ENCODE data around the gene ZNF609.
A peak's percentile ranks its signal among the peaks of the same experiment; 100 is the strongest.

The ZNF609 gene

DNA sequence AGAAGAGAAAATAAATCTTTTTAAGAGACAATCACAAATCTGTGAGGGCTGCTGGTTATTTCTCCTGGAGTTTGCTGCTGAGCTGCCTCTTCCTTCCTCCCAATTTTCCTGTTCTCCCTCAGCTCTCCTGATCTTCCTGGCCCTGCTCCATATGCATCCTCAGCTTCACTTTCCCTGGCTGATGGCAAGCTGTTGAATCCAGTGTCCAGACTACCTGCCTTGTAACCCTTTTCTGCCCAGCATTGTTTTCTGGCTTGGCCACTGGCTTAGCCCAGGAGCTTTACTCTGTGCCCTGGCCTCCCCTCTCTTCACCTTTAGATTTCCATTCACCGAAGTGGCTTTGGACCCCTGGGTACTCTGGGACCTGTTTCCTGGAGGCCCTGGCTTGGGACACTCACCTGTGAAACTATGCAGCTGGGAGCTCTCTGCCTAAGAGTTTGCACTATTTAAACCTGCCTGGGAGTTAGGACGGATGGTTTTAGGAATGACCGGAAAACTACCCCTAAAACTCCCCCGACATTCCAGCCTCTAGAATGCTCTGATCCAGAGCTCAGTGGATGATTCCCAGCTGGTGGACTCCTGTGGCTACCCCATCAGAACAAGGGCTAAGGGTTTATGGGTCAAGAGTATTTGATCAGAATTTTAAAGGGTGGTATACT is 225.0 kb downstream of the ZNF609 start:
- Histone ChIP-seq H3K4me1 (ENCODE audit: insufficient read depth, low read length) (peaks cover 5% of the 10 kb centered on the region; the same call in 1 of the 2 replicates), H3K27me3 (ENCODE audit: insufficient read depth, low read length) (no peaks in the 10 kb centered on the region), H3K4me3 (ENCODE audit: low read length) (no peak overlapping the region), H3K27ac (ENCODE audit: low read length) (no peak overlapping the region), H3K36me3 (ENCODE audit: insufficient read depth, low read depth, low read length) (peaks cover 91% of the 10 kb centered on the region), H3K9me3 (ENCODE audit: insufficient read depth, low read depth, low read length) (no peaks in the 10 kb centered on the region), H3K9ac (ENCODE audit: low read depth, low read length) (peak overlapping the region; percentile 13; the same call in 1 of the 2 replicates)

DNA sequence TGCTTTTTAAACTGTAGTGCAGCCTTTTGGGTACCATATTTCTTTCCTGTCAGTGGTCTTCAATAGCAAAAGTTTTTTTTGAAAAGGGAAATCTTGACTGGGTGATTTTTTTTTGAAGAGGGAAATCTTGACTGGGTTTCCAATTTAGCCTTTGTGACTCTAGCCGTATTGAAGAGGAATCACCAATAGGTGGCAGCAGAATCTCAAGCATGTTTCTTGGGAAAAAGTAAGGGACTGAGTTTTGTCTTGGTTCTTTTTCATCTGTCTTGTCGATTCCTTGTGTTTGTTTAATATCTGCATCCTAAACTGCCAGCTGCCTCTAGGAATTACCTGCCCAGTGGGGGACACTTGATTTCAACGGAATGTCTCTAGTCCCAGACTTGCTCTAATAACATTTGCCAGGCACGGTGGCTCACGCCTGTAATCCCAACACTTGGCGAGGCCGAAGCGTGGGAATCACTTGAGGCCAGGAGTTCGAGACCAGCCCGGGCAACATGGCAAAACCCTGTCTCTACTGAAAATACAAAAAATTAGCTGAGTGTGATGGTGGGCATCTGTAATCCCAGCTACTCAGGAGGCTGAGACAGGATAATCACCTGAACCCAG is 225.9 kb downstream of the ZNF609 start:
- H3K27ac ChIP-seq (ENCODE audit: low read length) = no peak overlapping the region
- H3K4me1 ChIP-seq (ENCODE audit: insufficient read depth, low read length) = peaks cover 5% of the 10 kb centered on the region
- H3K36me3 ChIP-seq (ENCODE audit: insufficient read depth, low read depth, low read length) = peaks cover 91% of the 10 kb centered on the region
- H3K9ac ChIP-seq (ENCODE audit: low read depth, low read length) = no peak overlapping the region
- H3K4me3 ChIP-seq (ENCODE audit: low read length) = no peak overlapping the region
- no peaks in the 10 kb centered on the region for H3K9me3 ChIP-seq (ENCODE audit: insufficient read depth, low read depth, low read length)
- no peaks in the 10 kb centered on the region for H3K27me3 ChIP-seq (ENCODE audit: insufficient read depth, low read length)

DNA sequence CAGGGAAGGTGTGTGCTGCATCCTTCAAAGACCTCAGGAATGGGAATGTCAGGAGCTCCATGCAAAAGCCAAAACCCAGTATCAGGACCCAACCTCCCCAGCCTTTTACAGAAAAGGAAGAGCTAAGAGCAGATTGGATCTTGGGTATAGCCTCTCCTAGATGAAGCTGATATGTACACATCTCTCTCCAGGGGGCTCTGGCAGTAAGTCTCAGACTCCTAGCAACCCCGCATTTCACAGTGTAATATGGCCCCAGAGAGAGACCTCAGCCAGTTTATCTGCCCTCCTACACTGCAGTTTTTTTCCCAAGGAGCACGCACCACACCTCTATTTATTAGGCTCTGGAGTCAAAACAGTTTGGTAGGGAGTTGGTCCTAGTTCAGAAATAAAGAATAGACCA is 226.8 kb downstream of the ZNF609 start:
- Histone ChIP-seq H3K4me3 (ENCODE audit: low read length) (no peak overlapping the region), H3K9me3 (ENCODE audit: insufficient read depth, low read depth, low read length) (no peaks in the 10 kb centered on the region), H3K36me3 (ENCODE audit: insufficient read depth, low read depth, low read length) (peaks cover 91% of the 10 kb centered on the region), H3K9ac (ENCODE audit: low read depth, low read length) (no peak overlapping the region), H3K27ac (ENCODE audit: low read length) (no peak overlapping the region), H3K4me1 (ENCODE audit: insufficient read depth, low read length) (peaks cover 5% of the 10 kb centered on the region), H3K27me3 (ENCODE audit: insufficient read depth, low read length) (no peaks in the 10 kb centered on the region)

DNA sequence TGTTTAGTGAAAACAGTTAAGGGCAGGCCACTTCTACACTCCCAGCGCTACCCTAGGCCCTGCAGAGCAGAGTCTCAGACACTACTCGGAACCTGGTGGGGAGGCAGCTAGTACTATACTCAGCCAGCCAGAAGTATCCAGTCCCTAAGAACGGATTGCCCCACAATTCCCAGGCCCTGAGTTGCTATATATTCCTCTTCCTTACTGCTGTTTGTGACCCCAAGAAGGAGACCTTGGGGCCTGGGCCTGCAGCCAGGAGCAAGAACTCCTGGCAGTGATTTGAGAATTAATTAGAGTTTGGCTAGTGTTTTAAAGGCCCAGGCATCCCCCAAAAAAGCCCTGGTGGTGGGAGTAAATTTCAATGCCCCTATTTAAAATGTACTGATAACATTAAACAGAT is 227.3 kb downstream of the ZNF609 start:
- H3K4me3 ChIP-seq (ENCODE audit: low read length) = no peak overlapping the region
- H3K27ac ChIP-seq (ENCODE audit: low read length) = no peak overlapping the region
- H3K27me3 ChIP-seq (ENCODE audit: insufficient read depth, low read length) = no peaks in the 10 kb centered on the region
- peaks cover 5% of the 10 kb centered on the region for H3K4me1 ChIP-seq (ENCODE audit: insufficient read depth, low read length)
- H3K36me3 ChIP-seq (ENCODE audit: insufficient read depth, low read depth, low read length) = peaks cover 90% of the 10 kb centered on the region
- H3K9me3 ChIP-seq (ENCODE audit: insufficient read depth, low read depth, low read length) = no peaks in the 10 kb centered on the region
- no peak overlapping the region for H3K9ac ChIP-seq (ENCODE audit: low read depth, low read length)

DNA sequence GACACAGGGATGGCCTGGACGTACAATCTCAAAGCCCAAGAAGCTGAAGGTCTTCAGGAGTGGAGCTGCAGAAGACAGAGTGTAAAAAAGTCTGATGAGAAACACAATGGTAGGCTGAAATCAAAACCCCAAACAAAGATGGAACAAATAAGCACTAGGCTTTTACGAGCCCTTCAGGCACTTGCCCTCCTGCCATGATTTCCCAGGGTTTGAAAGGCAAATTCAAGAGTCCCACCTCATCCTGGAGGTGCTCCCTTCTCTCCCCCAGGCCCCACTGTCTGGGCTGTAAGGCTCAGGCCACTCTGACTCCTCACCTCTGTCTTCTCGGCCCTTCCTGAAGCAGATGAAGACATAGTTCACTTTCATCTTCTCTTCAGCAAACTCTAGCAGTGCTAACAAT is 228.4 kb downstream of the ZNF609 start:
- H3K4me3 ChIP-seq (ENCODE audit: low read length) = no peak overlapping the region
- no peak overlapping the region for H3K9ac ChIP-seq (ENCODE audit: low read depth, low read length)
- no peaks in the 10 kb centered on the region for H3K9me3 ChIP-seq (ENCODE audit: insufficient read depth, low read depth, low read length)
- H3K27me3 ChIP-seq (ENCODE audit: insufficient read depth, low read length) = no peaks in the 10 kb centered on the region
- H3K4me1 ChIP-seq (ENCODE audit: insufficient read depth, low read length) = peaks cover 5% of the 10 kb centered on the region
- H3K36me3 ChIP-seq (ENCODE audit: insufficient read depth, low read depth, low read length) = peaks cover 91% of the 10 kb centered on the region
- no peak overlapping the region for H3K27ac ChIP-seq (ENCODE audit: low read length)

DNA sequence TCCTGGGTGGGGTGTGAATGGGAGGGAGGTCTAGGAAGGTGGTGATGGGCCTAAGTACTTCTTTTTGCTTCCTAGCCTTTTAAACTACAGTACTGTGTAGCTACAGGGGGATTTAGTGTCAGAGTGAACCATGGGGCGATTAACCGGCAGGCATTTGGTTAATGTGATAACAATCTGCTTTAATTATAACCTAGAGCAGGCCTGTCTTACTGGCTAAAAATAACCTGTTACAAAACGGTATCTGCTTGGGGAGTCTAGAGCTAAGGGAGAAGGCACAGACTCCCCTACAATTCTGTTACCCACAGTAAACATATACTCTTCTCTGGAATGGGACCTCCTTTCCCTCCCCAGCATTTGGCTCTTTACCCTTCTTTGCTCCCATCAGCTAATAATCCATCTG is 229.6 kb downstream of the ZNF609 start:
- peaks cover 94% of the 10 kb centered on the region for H3K36me3 ChIP-seq (ENCODE audit: insufficient read depth, low read depth, low read length)
- H3K4me1 ChIP-seq (ENCODE audit: insufficient read depth, low read length) = peaks cover 5% of the 10 kb centered on the region
- H3K9ac ChIP-seq (ENCODE audit: low read depth, low read length) = no peak overlapping the region
- no peak overlapping the region for H3K27ac ChIP-seq (ENCODE audit: low read length)
- no peaks in the 10 kb centered on the region for H3K27me3 ChIP-seq (ENCODE audit: insufficient read depth, low read length)
- H3K4me3 ChIP-seq (ENCODE audit: low read length) = no peak overlapping the region
- H3K9me3 ChIP-seq (ENCODE audit: insufficient read depth, low read depth, low read length) = no peaks in the 10 kb centered on the region

DNA sequence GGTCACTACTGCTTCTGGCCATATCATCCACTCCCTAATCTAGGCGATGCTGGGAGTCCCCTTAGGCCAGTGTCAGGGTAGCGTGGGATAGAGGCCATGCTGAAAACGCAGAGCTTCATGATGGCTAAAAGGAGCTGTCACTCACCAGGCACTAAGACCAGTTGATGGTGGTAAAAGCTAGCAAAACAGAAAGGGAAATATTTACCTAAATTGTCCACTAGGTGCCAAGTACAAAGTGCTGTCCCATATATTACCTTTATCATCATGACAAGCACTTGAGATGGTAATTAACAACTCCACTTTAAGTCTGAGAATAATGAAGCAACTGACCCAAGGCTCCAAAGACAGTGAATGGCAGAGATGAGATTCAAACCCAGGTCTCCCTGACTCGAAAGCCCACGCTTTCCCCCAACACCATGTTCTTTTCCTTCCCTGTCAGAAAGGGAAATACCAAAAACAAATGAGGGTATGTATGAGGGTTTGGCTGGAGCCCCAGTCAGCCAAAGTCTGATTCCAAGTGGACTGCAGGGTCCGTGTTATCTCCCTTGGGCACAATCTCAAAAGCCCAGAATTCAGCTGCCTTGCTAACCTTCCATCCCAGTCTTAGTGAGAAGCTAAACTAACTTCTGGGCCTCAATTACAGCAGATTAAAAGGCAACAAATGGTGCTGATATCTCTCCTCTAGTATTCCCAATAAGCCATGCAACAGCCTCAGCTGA is 230.4 kb downstream of the ZNF609 start:
- Histone ChIP-seq H3K4me3 (ENCODE audit: low read length) (no peak overlapping the region), H3K27me3 (ENCODE audit: insufficient read depth, low read length) (no peaks in the 10 kb centered on the region), H3K9me3 (ENCODE audit: insufficient read depth, low read depth, low read length) (no peaks in the 10 kb centered on the region), H3K9ac (ENCODE audit: low read depth, low read length) (no peak overlapping the region), H3K27ac (ENCODE audit: low read length) (no peak overlapping the region), H3K4me1 (ENCODE audit: insufficient read depth, low read length) (peaks cover 7% of the 10 kb centered on the region), H3K36me3 (ENCODE audit: insufficient read depth, low read depth, low read length) (peaks cover 95% of the 10 kb centered on the region)

DNA sequence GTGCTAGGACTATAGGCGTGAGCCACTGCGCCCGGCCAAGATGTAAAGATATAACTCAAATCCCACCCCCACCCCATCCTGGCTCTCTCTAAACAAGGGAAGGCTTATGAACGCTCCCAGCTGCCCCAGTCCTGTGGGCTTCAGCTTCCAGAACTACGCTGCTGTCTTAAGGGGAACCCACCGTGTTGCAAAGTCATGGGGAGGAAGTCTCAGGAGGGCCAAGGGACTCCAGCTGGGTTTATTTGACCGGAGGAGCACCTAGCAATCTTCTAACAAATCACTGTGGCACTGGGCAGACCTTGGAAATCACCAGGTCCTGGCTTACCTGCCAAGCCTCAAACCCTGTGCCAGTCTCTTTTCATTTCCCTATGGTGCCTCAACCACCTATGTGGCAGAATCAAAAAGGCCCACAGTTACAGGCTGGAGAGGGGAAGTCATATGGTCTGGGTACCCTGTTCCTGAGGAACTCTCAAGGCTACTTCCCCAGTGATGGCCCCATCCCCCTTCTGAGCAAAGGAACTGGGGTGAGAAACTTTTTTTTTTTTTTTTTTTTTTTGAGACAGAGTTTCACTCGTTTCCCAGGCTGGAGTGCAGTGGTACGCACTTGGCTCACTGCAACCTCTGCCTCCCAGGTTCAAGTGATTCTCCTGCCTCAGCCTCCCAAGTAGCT is 231.7 kb downstream of the ZNF609 start:
- no peaks in the 10 kb centered on the region for H3K9me3 ChIP-seq (ENCODE audit: insufficient read depth, low read depth, low read length)
- no peak overlapping the region for H3K27ac ChIP-seq (ENCODE audit: low read length)
- H3K4me1 ChIP-seq (ENCODE audit: insufficient read depth, low read length) = peaks cover 12% of the 10 kb centered on the region
- H3K36me3 ChIP-seq (ENCODE audit: insufficient read depth, low read depth, low read length) = peaks cover 97% of the 10 kb centered on the region
- H3K4me3 ChIP-seq (ENCODE audit: low read length) = no peak overlapping the region
- no peak overlapping the region for H3K9ac ChIP-seq (ENCODE audit: low read depth, low read length)
- no peaks in the 10 kb centered on the region for H3K27me3 ChIP-seq (ENCODE audit: insufficient read depth, low read length)

DNA sequence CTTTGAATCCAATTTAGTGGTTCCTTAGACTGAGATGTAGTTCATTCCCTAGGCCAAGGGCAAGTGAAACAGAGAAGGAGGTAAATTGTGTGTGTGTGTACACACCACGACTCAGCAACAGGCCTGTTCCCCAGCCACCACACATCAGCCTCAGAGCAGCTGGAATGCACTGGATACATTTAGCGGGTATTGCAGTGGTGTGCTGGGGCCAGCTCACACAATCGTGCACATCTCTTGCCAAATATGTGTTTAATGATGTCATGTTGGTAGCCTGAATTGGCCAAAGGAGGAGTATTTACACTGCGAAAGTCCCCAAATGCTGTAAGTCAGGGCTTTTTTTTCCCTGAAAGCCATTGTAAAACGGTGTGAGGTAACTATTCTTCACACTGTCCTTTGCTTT is 232.8 kb downstream of the ZNF609 start:
- Histone ChIP-seq H3K27me3 (ENCODE audit: insufficient read depth, low read length) (no peaks in the 10 kb centered on the region), H3K36me3 (ENCODE audit: insufficient read depth, low read depth, low read length) (peaks cover 96% of the 10 kb centered on the region), H3K9me3 (ENCODE audit: insufficient read depth, low read depth, low read length) (no peaks in the 10 kb centered on the region), H3K9ac (ENCODE audit: low read depth, low read length) (no peak overlapping the region), H3K27ac (ENCODE audit: low read length) (no peak overlapping the region), H3K4me1 (ENCODE audit: insufficient read depth, low read length) (peaks cover 16% of the 10 kb centered on the region), H3K4me3 (ENCODE audit: low read length) (no peak overlapping the region)

DNA sequence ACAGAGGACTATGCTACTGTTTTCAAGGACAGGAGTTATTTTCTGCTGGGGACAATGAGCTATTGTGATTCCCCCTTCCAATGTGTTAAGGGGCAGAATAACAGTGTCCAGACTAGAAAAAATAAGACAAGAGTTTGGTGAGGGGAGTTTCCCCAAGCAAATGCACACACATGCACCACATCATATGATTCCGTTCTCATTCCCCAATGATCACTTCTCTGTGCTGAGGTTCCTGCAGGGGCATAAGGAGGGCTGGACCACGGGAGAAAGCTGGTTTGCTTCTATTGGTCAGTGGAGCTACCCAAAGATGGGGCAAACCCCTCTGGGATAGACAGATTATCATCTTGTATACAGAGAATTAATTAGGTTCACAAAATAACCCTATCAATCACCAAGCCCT is 234.4 kb downstream of the ZNF609 start:
- no peak overlapping the region for H3K4me3 ChIP-seq (ENCODE audit: low read length)
- H3K9ac ChIP-seq (ENCODE audit: low read depth, low read length) = no peak overlapping the region
- no peaks in the 10 kb centered on the region for H3K27me3 ChIP-seq (ENCODE audit: insufficient read depth, low read length)
- no peaks in the 10 kb centered on the region for H3K9me3 ChIP-seq (ENCODE audit: insufficient read depth, low read depth, low read length)
- peaks cover 83% of the 10 kb centered on the region for H3K36me3 ChIP-seq (ENCODE audit: insufficient read depth, low read depth, low read length)
- H3K27ac ChIP-seq (ENCODE audit: low read length) = no peak overlapping the region
- H3K4me1 ChIP-seq (ENCODE audit: insufficient read depth, low read length) = peaks cover 29% of the 10 kb centered on the region

DNA sequence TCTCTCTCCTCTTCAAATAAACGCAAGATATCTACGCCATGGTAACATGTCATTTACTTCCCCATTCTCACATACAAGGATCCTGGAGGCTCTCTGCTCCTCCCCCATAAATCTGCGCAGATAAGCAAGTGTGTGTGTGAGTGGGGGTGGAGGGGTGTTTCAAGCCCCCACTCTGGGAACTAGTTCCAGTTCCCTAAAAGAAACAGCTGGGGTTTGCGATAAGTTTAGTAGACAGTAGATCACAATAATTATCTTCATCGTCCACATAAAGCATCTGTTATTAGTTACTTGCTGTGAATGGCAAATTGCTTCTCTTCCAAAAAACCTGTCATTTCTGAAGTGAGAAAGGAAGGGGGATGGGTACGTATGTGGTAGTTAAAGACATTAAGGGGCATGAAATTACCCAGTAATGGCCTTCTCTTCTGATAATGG is 235.2 kb downstream of the ZNF609 start:
- no peak overlapping the region for H3K27ac ChIP-seq (ENCODE audit: low read length)
- H3K27me3 ChIP-seq (ENCODE audit: insufficient read depth, low read length) = no peaks in the 10 kb centered on the region
- H3K4me1 ChIP-seq (ENCODE audit: insufficient read depth, low read length) = peaks cover 29% of the 10 kb centered on the region
- H3K9ac ChIP-seq (ENCODE audit: low read depth, low read length) = no peak overlapping the region
- H3K36me3 ChIP-seq (ENCODE audit: insufficient read depth, low read depth, low read length) = peaks cover 75% of the 10 kb centered on the region
- no peak overlapping the region for H3K4me3 ChIP-seq (ENCODE audit: low read length)
- H3K9me3 ChIP-seq (ENCODE audit: insufficient read depth, low read depth, low read length) = no peaks in the 10 kb centered on the region
